Hematopoietic multipotent progenitor cell treated with erythropoietin and hydrocortisone succinate and interleukin-3 and kit ligand, for 8 days (in vitro differentiated cells): ENCODE results near the gene DOCK11.
"Not testable (repeated sequence)": the region's sequence is repeated elsewhere in the genome, so short reads cannot be mapped to it uniquely, and the experiment has no call there.

Source experiments
- DNase-seq: peaks from one replicate; pipeline ENCODE4 v3.0.0-alpha.2; 2015

The DOCK11 gene

GRCh38 chrX:118495061-118495921 lies at the start of gene DOCK11:
Gene DOCK11 (plus strand): TSS chrX:118495815. CDS start chrX:118495972, 157 bp downstream.
- peak; percentile 88 for DNase-seq

DNA sequence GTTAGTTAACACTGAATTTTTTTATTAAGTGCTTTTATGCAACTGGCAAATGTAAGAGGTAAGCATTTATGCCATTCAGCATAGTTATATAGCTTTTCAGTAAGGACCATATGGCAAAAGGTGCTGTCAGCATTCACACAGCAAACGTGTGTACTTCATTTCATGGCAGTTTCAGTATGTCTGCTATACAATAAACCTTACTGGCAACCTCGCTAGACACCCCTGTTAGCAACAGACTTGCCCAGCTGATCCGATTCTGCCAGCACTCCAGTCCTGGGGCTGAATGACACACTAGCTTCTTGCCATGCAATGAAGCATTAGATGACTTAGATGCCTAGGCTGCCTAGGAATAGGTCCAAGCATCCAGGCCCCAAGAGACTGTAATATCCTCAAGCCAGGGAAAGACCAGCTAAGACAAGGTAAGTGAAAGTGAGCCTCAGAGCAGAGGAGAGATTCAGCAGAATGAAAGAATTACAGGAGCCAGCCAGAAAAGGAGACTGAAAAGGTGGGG lies 47.3 kb upstream of the DOCK11 start:
- DNase-seq, result no peak

- no peak for DNase-seq
Measured at GRCh38 chrX:118455013-118455412, 40.6 kb upstream of the DOCK11 start.

DNA sequence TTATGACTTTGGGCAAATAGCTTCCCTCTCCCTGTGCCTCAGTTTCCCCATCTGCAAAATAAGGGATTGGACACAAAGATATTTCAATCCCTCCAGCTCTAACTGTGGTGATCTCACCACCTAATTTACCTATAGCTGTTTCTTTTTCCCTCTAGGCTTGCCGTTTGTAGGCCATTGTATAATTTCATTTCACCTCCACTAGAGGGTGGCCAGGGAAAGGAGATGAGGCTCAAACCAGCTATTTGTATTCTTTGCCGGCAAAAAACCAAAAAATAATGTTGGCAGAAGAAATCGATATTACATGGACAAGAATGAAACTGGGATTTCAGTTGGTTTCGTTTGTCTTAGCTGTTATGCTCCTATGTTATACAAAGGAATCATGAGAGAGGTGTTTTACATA lies 36.1 kb upstream of the DOCK11 start:
- DNase-seq, result peak; percentile 61

DNA sequence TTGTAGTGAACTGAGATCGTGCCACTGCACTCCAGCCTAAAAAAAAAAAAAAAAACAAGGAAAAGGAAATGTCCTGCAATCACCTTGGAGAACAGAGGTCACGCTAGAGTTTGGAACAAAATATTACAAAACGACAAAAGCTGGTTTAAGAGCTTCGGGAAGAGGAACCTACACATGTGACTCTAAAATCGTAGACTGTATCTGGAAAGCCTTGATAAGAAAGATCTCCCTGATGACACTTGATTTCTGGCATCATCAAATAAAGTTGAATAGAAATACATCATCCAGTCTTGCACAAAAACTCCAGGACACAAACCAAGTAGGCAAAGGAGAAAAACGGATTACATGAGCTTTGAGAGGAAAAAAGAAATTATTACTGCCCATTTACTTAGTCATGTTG lies 31.1 kb upstream of the DOCK11 start:
- peak; percentile 3 for DNase-seq

DNA sequence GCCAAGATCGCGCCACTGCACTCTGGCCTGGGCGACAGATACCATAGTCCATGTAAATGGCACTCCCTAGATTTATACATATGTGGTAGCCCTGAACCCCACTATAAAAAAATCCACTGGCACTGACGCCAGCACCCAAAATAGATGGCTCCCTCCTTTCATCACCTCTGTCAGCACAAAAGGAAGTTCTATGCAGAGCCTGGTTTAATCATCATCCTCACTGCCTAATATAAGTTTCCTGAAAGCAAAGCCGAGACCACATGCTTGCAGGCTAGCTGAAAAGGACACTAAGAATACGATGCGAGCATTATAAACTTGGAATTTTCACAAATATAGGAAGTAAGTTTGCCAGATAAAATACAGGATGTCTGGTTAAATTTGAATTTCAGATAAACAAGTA lies 27.5 kb upstream of the DOCK11 start:
- no peak for DNase-seq

- not testable (repeated sequence) for DNase-seq
Measured at GRCh38 chrX:118470721-118471347, 24.8 kb upstream of the DOCK11 start.

DNA sequence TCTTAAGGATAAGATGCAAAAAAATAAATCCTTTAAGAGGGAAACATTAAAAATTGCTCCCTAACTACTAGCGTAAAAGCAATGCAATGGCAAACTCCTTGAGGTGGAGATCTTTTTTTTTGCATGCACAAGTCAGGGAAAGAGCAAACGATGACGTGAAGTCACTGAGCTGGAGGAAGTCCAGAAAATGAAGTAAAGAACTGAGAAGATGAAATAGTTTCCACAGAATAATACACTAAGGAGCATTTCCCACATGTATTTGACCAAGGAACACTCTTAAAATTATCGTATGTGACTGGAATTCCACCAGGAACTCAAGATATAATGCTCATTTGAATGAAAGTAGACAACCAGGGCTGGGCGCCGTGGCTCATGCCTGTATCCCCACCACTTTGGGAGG lies 21.0 kb upstream of the DOCK11 start:
- DNase-seq, result no peak

DNA sequence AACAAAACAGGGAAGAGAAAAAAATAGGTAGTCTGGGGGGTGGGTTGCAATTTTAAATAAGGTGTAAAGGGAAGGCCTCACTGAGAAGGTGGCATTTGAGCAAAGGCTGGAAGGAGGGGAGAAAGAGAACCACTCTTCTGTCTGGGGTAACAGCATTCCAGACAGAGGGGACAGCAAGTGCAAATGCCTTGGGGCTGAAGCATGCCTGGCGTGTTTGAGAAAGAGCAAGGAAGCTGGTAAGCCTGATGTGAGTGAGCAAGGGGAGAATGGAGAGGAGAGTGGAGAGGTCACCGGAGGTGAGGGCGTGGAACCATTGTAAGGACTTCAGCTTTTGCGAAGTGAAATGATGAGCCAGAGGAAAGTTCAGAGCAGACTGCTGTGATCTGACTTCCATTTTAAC lies 19.7 kb upstream of the DOCK11 start:
- no peak for DNase-seq

DNA sequence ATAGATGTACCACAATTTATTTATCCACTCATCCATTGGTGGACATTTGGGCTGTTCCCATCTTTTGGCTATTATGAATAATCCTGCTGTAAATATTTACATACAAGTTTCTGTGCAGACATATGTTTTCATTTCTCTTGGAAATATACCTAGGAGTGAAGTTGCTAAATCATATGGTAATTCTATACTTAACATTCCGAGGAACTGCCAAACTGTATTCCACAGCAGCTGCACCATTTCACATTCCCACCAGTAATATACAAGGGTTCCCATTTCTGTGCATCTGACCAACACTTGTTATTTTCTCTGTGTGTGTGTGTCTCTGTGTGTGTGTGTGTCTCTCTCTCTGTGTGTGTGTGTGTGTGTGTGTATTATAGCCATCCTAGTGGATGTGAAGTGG lies 15.4 kb upstream of the DOCK11 start:
- DNase-seq, result no peak

- not testable (repeated sequence) for DNase-seq
Measured at GRCh38 chrX:118482384-118482783, 13.2 kb upstream of the DOCK11 start.

DNA sequence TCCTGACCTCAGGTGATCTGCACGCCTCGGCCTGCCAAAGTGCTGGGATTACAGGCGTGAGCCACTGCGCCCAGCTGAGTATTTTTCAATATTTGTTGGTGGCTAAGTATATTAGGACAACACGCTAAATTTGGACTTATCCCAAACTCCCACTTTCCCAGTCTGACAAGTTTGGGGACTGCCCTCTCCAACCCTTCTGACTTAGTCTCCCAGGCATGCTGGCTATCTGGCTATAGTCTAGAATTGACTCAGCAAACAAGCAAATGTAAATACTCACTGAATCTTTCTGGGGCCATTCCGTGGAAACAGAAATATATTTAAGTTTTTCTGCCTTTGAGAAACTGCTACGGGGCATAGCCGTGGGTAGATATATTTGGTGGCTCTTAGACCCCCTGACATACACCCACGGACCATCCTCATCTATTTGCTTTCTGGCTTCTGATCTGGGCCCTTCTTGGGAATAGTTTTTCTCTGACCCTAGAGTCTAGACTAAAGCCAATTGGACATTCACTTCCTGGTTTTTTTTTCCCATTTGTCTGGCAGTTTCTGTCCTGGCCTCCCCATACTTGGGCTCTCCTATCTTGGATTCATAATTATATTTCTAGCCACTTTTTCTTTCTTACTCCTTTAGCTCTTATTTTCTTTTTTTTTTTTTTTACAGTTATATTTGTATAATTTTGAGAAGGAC lies 11.3 kb upstream of the DOCK11 start:
- no peak for DNase-seq

DNA sequence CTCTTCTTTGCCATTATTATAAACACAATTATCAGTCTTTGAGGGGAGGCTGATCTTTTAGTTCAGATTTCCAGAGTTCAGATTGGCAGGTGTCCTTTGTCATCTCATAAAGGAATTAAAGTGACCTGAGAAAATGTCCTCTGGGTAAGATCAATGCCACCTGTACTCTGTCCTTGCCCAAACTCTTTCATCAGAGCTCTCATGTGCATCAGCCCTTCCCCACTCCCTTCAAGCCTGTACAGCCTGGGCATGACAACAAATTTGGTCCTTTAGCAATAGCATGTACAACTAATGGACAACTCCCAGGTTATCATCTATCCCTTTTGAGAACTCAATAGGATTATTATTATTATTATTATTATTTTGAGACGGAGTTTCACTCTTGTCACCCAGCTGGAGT lies 8.9 kb upstream of the DOCK11 start:
- DNase-seq, result not testable (repeated sequence)

GRCh38 chrX:118493016-118493415 lies 2.6 kb upstream of the DOCK11 start:
- DNase-seq, result no peak

DNA sequence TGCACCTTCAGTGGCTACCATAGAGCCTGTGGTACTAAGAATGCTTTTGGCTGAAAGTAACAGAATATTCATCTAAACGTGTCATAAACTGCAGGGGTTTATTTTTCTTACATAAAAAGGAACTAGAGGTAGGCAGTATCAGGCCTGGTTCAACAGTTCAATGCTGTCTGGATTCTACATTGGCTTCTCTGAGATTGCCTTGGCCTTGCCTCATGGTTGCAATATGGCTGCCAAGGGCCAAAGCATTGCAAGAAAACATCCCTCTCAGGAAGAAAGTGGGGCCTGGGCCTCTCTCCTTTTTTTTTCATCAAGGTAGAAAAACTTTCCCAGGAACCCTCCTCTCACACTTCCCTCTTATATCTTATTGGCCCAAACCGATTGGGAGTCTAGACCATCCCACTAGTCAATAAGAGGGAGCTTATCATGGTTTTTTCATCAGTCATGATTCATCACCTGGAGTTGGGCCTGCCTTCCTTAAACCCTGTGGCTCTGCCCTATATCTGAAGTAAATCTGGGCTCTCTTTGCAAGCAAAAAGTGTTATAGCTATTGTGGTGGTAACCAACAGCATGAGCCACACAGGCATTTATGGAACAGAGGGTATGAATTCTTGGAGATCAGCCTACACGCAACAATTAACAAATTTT lies 1.8 kb upstream of the DOCK11 start:
- no peak for DNase-seq

- peak; percentile 44 for DNase-seq
Measured at GRCh38 chrX:118495958-118496762, 545 bp downstream of the DOCK11 start.

- no peak for DNase-seq
Measured at GRCh38 chrX:118496763-118497079, 1.1 kb downstream of the DOCK11 start.

- no peak for DNase-seq
Measured at GRCh38 chrX:118497180-118497818, 1.7 kb downstream of the DOCK11 start.

GRCh38 chrX:118498351-118498750 lies 2.7 kb downstream of the DOCK11 start:
- DNase-seq, result no peak

- DNase-seq, result no peak
Measured at GRCh38 chrX:118498755-118499154, 3.1 kb downstream of the DOCK11 start.

GRCh38 chrX:118499295-118499694 lies 3.7 kb downstream of the DOCK11 start:
- no peak for DNase-seq
